ENCODE measurements around the gene TENM3.

- no peak for TF ChIP-seq BHLHE40 (IDR thresholded peaks at IDR 0.05; ENCODE audit: borderline replicate concordance in 1 of 2, low read depth in 2 of 2, low read length in 1 of 2)
- no peak for TF ChIP-seq SP1 (IDR thresholded peaks at IDR 0.05; ENCODE audit: low read depth, low read length)
- no peak for TF ChIP-seq CEBPZ (IDR thresholded peaks at IDR 0.05; ENCODE audit: low read depth, low read length)
- no peak for TF ChIP-seq CTCF (IDR thresholded peaks at IDR 0.05 in 2 of 3, conservative IDR thresholded peaks at IDR 0.05 in 1 of 3; ENCODE audit: control insufficient read depth in 2 of 3, extremely low read depth in 1 of 3, insufficient read depth in 1 of 3, low read depth in 3 of 3, low read length in 3 of 3)
- TF ChIP-seq ZBTB4 (CRISPR knock-in tag; IDR thresholded peaks at IDR 0.05): no peak
- TF ChIP-seq EP300 (IDR thresholded peaks at IDR 0.05; ENCODE audit: borderline replicate concordance in 1 of 2, control insufficient read depth in 1 of 2, low read depth in 2 of 2, low read length in 2 of 2): no peak
- TF ChIP-seq TCF7 (IDR thresholded peaks at IDR 0.05; ENCODE audit: borderline replicate concordance): no peak
- no peak for TF ChIP-seq TAF1 (IDR thresholded peaks at IDR 0.05; ENCODE audit: borderline replicate concordance, low read depth, low read length)
- no peak for TF ChIP-seq SMC3 (IDR thresholded peaks at IDR 0.05; ENCODE audit: borderline replicate concordance, low read length)
- TF ChIP-seq POLR2AphosphoS2 (IDR thresholded peaks at IDR 0.05; ENCODE audit: low read depth, low read length): no peak
These were observed 148.0 kb downstream of the TENM3 start for GRCh38 chr4:182391111-182391684.

Data from GM12878 (cell line).